Measurements from ENCODE around the gene STAT4.

STAT4 gene, protein sequence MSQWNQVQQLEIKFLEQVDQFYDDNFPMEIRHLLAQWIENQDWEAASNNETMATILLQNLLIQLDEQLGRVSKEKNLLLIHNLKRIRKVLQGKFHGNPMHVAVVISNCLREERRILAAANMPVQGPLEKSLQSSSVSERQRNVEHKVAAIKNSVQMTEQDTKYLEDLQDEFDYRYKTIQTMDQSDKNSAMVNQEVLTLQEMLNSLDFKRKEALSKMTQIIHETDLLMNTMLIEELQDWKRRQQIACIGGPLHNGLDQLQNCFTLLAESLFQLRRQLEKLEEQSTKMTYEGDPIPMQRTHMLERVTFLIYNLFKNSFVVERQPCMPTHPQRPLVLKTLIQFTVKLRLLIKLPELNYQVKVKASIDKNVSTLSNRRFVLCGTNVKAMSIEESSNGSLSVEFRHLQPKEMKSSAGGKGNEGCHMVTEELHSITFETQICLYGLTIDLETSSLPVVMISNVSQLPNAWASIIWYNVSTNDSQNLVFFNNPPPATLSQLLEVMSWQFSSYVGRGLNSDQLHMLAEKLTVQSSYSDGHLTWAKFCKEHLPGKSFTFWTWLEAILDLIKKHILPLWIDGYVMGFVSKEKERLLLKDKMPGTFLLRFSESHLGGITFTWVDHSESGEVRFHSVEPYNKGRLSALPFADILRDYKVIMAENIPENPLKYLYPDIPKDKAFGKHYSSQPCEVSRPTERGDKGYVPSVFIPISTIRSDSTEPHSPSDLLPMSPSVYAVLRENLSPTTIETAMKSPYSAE

DNA sequence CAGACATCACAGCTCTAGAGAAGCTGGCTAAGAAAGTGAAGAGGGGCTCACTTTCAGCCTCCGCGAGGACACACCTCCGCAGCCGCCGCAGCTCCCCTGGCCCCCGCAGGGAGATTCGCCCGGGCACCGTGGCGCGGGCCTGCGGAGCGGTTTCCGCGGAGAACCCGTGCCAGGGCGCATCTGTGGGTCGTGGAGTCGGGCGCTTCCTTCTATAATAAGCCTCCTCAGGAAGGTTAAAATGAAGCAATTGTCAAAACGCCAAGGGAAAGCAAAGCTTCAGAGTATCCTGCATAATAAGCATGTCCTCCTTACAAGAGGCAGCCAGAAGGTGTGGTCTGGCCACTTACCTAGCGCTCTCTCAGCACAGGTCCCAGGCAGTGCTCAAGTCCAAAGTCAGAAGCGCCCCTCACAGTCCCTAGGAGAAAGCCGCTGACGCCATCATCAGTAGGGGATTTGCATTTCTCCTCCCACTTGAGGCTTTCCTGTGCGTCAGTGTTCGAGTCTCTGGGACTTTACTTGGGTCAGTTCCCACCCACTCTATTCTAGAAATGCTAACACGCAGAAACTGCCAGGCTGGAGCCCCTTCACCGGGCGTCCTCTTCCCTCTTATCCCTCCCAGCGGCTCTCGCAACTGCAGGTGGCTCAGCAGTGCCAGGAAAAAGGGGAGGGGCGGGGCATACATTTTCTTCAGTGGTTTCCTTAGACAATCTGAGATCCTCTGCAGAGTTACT, at the start of gene STAT4:
TSS of gene STAT4 (minus strand) at position 395 of the 731 bp plus-strand sequence. CDS start 2,791 bp downstream, outside the sequence.
- no peak for DNase-seq (ENCODE audit: low spot score)

DNA sequence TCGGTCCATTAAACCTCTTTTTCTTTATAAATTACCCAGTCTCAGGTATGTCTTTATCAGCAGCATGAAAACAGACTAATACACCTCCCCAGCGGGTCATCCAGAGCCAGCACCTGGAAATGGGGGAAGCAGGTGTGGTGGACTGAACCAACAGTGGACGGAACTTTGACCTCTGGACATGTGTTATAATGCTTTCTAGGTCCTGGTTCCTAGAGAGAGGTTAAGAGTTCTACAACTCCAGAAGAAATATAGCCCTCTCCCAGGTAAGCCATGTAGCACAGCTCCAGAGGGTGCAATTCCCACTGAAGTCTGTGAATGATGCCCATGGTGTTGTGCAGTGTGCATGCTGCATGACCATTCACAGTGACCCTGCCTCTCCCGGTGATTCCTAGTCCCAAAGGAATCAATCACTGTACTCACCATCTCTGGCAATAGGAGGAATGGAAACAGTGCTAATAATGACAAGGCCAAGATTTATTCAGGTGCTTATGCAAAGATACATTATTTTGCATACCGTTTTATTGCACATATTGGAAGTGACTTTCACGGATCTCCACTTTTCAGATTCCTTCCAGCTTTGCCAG, 49.2 kb upstream of the STAT4 start:
- DNase-seq (ENCODE audit: low spot score): no peak

DNA sequence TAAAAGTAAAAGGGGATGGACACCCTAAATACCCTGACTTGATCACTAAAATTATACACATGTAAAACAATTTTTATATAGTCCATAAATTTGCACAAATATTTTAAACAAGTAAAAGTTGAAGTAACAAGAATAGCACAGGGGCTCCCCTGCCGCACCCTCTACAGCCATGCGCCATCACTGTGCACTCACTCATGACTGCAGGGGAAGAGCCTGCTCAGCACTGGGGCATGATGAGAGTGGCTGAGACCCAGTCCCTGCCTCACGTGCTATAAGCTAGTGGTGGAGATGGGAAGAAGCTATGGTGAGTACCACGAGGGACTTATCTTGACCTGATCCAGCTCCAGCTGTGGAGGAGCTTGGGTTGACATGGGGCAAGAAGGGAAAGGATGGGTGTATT, 47.5 kb upstream of the STAT4 start:
- DNase-seq (ENCODE audit: low spot score): no peak

DNA sequence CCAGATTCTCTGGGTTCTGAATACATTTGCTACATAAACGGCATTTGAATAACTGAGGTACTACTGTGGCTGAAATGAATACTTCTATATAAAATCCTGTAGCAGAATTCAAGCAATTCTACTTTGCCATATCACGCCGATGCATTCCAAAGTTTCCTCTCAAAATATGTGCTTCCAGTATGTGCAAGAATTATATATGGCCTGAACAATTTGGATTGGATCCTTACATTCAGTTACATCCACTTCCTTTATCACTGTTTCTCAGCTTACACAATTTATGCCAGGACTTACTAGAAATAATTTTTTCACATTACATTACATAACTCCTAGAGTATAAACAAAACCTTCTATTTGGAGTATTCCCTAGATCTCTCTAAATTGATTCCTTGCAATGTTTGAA, 46.3 kb upstream of the STAT4 start:
- no peak for DNase-seq (ENCODE audit: low spot score)

DNA sequence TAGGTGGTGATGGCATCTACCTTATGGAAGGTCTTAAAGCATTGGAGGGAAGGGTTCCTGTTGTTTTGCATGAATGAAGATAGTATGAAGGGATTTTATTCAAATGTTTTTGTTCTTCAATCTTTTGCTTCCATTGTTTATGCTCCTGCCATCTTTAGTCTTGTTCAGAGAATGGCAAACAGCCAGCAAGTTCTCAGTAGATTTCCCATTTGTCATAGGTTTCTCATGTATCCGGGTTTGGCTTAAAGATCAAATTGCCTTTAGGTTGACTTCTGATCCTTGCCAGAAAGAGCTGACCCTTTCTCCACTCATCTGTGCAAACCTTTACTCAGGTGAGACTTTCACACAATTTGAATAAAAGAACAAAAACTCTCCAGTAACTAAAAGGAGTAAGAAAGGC, 44.2 kb upstream of the STAT4 start:
- no peak for DNase-seq (ENCODE audit: low spot score)

DNA sequence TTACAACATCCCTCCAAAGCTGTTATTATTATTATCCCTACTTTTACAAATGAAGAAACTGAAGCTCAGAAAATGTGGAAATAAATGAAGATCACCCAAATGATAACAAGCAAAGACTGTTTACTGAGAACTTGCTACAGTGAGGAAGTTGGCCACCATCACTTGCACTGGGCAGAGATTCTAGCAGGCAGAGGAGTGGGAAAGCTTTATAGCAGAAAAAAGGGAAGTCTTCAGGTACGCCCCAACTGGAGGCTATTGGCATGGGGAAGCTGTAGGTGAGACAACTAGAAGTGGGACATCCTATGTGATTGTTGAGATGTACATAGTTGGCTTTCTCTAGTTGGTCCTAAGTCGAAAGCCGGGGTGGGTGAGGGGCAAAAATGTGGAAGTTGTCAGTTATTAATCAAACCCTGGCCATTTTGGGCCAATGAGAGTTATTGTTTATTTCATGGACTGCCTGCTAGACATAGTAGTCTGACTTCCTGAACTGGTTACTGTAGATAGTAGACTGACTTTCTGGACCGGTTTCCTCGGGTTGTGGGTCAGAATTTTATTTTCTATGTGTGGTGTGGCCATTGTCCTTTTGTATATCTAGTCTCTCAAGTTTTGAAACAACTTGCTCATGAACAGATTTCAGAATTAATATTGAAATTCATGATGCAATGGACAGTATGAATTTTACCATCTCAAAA, 40.2 kb upstream of the STAT4 start:
- no peak for DNase-seq (ENCODE audit: low spot score)

DNA sequence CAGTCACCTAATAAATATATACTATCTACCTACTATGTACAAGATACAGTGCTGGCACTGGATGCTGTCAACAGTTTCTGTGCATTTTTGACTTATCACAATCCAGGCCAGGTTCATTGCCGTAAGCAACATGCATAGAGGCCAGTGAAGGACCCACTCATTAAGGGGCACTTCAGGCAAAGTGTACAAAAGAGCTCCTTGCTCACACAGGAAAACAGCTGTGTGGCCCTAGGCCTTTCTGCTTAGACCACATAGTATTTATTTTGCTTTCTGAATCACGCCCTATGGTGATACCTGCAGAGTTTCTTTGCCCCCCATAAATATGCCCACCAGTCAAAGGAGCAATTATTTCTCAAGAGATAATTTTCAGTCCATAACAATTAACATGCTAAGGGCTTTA, 39.6 kb upstream of the STAT4 start:
- no peak for DNase-seq (ENCODE audit: low spot score)

DNA sequence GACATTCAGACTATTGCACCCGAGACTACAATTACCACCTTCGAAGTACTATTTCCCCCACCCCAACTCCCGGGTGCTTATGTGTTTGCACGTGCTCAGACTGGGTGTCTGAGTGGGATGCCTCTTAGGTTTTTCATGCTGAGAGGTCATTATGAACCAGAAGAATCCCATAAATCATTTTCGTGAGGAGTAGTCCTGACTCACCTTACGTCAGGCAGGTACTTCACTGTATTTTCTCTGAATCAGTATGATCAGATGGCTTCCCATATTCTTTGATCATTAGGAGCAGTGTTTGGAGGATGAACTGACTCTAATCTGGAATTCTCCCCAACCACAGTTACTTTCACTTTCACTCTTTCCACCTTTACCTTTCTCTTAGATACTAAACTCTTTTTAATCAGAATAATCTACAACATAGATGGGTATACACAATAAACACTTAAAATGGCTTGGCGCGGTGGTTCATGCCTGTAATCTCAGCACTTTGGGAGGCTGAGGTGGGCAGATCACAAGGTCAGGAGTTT, 38.4 kb upstream of the STAT4 start:
- DNase-seq (ENCODE audit: low spot score): no peak

DNA sequence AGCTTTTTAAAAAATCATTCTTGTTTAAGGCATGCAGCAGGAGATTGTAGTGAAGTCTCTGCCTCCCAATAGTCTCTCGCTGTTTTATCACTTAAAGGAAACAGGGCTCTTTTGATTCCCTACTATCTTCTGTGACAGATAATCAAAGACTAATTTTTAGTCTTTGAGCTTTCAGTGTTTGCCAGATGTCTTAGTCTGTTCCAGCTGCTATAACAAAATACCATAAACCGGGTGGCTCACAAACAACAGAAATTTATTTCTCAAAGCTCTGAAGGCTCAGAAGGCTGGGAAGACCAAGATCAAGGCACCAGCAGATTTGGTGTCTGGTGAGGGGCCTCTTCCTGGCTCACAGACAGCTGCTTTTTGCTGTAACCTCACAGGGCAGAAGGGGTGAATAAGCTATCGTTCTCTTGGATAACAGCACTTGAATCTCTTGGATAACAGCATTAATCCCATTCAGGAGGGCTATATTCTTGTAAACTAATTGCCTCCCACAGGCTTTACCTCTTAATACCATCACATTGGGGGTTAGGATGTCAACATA, 37.8 kb upstream of the STAT4 start:
- no peak for DNase-seq (ENCODE audit: low spot score)

DNA sequence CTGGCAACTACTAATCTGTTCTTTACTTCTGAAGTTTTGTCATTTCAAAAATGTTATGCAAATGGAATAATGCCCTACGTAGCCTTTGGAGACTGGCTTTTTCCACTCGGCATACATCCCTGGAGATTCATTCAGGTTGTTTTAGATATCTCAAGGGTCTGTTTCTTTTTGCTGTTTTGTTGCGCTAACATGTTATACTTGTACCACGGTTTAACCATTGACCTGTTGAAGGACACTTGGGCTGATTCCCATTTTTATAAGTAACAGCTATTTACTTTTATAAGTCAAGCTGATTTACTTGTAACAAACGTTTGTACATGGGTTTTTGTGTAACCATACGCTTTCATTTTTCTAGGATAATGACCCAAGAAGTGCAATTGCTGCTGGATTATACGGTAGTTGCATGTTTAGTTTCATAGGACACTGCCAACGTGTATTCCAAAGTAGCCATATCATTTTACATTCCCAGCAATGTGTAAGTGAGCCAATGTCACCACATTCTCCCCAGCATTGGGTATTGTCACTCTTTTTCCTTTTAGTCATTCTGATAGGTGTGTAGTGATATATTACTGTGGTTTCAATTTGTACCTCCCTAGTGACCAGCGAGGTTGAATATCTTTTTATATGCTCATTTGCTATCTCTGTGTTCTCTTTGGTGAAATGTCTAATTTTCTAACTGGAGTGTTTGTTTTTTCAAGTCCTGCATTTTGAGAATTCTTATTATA, 36.5 kb upstream of the STAT4 start:
- no peak for DNase-seq (ENCODE audit: low spot score)

DNA sequence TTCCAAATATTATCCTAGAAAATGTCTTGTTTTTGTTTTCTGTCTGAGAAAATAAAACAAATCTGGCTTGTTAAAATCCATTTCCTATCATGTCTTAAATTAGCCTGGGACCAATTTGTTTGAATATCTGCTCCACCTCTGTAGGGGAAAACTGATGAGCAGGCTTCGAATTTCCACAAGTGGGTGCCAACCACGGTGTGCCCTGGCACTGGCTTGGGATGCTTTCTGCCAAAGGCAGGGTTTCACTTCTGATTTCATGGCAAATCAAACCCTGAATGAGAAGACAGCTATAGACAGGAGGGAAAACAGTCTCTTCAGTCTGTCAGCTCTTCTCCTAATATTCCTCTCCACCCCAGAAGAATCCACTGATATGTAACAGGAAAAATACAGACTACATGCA, 33.7 kb upstream of the STAT4 start:
- no peak for DNase-seq (ENCODE audit: low spot score)

DNA sequence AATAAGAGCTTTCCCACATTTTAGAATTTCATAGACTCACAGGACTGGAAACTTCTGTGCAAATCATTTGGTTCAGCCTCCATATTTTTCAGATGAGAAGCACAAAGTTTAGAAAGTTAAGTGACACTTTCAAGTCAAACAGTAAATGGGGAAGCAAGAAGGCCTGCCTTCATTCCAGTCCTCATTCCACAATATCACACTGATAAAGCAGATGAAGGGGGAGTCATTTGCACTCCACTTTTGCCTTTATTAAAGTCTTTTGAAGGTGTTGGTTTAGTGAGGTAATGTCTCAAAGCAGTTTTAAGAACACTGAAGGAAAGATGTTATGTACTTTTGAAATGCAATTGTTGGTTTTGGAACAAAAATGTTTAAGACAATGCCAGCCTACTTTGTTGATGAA, 32.7 kb upstream of the STAT4 start:
- DNase-seq (ENCODE audit: low spot score): no peak

DNA sequence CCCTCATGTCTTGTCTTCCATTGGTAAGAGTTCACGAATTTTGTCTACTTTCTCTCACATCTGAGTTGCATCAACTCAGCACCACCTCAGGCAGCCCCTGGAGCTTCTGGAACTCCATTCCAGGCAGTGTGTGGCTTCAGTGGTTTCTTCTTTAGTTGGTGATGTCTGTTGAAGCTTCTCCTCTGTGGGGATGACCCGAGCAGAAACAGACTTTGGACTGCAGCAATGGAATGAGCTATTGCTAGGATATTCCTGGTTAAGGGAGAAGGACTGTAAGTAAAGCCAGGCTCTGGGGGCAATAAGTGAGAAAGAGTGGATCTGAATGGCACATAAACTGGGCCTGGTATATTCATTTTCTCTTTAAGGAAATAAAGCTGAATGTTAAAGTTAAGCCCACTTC, 32.3 kb upstream of the STAT4 start:
- DNase-seq (ENCODE audit: low spot score): no peak

DNA sequence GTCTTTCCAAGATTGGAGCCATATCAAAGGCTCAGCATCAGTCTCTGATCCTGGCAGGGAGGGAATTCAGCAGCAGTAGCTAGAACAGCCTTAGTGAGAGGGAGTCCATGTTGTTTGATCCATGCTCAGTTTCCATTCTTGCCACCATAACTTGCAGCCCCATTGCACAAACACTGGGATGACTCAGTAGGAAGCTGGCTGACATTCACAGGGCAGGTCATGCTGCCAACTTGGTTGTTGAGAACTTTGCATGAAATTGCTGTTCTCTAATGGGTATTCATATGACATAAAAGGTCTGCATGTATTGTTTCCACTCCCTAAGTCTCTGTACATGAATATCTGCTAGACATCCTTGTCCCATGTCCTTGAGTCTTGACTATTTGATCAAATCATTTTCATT, 29.9 kb upstream of the STAT4 start:
- DNase-seq (ENCODE audit: low spot score): no peak

DNA sequence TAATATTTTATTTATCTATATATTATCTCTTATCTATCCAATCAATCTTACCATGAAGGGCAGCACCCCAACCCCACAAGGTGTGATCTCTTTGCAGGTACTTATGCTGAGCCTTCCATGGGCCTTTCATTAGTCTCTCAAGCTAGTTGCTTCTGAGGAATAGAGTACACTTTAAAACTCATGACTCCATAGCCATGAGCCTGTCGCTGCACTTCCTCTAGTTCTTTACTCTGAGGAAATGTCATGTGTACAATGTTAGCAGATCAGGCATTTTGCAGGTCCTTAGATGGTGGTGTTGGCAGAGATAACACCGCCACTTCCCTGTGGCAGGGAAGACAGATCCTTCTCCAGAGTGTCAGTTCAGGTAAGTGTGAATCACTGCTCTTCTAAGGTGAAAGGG, 29.5 kb upstream of the STAT4 start:
- DNase-seq (ENCODE audit: low spot score): no peak

DNA sequence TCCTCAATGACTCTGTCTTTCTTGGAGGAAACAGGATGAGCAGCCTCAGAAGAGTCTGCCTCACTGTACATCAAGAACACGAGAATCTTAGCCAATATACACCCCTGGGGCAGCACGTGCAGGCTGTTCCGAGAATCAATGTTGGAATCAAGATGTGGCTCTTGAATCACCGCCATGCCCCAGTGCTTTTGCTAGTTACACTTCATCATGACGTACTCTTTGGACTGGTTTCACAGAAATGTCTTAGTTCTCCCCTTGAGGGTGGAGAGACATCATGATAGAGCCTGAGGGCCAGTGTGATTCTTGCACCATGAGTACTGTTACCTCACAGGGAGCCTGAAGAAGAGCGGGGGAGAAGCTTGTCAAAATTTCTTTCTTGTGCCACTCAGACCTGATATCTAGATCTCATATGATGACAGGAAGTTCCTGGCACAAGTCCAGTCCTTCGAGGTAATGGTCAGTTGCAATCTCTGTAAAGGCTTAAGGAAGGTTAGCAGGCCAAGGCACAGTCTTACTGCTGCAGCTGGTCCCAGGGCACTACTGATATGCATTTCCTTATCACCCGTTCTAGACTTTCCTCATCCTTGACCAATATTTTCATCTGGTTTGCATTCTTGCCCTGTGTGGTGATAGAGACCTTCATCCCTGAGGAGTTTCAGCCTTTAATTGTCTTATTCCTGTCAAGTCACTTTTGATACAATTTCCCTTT, 28.2 kb upstream of the STAT4 start:
- no peak for DNase-seq (ENCODE audit: low spot score)

DNA sequence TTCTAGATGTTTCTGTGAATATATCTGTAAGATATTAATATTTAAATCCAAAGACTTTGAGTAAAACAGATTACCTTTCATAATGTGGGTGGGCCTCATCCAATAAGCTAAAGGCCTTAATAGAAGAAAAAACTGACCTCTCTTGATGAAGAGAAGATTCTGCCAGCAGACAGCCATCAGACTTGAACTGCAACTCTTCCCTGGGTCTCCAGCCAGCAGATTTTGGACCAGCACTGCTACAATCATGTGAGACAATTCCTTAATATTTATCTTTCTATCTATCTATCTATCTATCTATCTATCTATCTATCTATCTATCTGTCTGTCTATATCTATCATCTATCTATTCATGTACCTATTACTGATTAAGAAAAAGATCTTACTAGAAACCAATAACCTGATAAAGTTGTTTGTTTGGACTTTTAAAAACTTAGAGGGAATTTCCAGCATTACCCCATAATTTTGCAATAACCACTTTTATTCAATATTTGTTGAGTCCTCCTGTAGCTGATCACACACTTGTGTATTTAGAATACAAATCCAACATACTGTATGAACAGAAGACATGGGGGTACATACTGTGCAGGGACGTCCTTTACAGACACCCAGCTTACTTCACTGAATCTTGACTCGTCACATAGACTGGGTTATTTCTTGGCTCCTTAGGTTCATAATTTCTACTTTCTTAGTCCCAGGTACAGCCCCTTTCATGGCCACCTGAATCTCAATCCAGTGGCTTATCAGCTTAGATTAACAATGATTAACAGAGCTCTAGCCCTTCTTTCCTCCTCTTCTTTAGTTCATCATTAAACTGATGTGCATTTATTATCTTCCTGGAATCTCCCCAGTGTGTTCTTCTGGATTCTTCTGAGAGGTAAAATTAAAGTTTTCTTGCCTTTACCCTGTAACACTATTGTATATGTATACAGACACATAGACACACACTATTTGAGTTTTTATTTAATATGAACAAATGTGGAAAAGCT, 27.2 kb upstream of the STAT4 start:
- DNase-seq (ENCODE audit: low spot score): no peak

DNA sequence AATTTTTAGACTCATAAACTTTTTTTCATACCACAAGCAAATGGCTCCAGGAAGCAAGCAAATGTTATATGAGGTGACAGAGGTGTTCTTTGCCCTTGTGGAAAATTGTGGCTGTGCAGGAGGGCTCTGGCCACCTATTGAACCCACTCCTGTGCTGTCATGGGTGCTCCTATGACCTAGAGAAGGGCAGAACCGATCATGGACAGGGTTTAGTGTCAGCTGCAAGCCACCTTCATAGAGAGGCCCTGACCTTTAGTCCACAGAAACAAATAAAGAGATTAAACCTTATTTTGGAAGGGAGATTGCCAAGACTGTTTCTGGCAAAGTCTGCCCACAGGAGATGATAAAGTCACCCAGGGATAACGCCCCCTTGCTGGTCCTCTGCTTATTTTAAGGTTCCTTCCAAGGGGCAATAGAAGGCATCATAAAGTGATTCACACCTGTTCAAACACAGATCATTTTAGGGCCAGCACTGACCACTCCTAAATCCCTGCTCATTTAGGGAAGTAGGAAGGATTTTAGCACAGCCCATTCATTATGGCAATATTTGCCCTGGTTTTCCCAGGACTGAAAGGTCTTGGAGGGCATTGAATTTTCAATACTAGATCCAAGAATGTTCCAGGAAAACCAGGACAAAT, 26.1 kb upstream of the STAT4 start:
- no peak for DNase-seq (ENCODE audit: low spot score)
